Mesothelial cell of epicardium (in vitro differentiated cells): ENCODE data around the gene SMOC1. TPM values are rescaled to one million over a fixed set of nuclear protein-coding genes. Genes with fewer than 3 reads are reported as not detected.

Source experiments
- DNase-seq, 2 experiments: peaks; one replicate each; pipeline ENCODE4 v3.0.0; 2021; ENCODE audit warnings: low spot score in 2 of 2; ENCODE audit not compliant: unreplicated experiment in 2 of 2
- H3K27ac Mint-ChIP-seq: 2 replicates; pipeline ENCODE4 v1.8.0; 2021; ENCODE audit warnings: mixed read lengths
- H3K27me3 Mint-ChIP-seq: 2 replicates; pipeline ENCODE4 v1.8.0; 2021; ENCODE audit warnings: low read depth, mixed read lengths
- H3K36me3 Mint-ChIP-seq: 2 replicates; pipeline ENCODE4 v1.8.0; 2021; ENCODE audit warnings: mixed read lengths
- H3K4me1 Mint-ChIP-seq: 2 replicates; pipeline ENCODE4 v1.8.0; 2021; ENCODE audit warnings: mixed read lengths
- H3K4me3 Mint-ChIP-seq: 2 replicates; pipeline ENCODE4 v1.8.0; 2021; ENCODE audit warnings: mild to moderate bottlenecking, moderate library complexity, mixed read lengths
- H3K9me3 Mint-ChIP-seq: 2 replicates; pipeline ENCODE4 v1.8.0; 2021; ENCODE audit warnings: mixed read lengths
- CTCF ChIP-seq: fragments of 200-600 bp; sonication (generic); IDR thresholded peaks from one replicate; pipeline ENCODE4 v1.5.0; 2021; ENCODE audit warnings: antibody characterized with exemption; ENCODE audit not compliant: unreplicated experiment
- total RNA-seq: library from RNA; stranded (reverse); gene quantifications from 3 replicates; pipeline ENCODE4 v1.2.1, GENCODE V29; 2021

The SMOC1 gene
- total RNA-seq, 1 donor from 2014 or later = 1.5 TPM

- TF ChIP-seq CTCF = no peak
- Mint-ChIP-seq H3K4me1 (peaks cover 5% of the 10 kb centered on the region), H3K27me3 (peaks cover 10% of the 10 kb centered on the region)
Measured at GRCh38 chr14:70029296-70030132, 150.3 kb downstream of the SMOC1 start.

GRCh38 chr14:70032016-70032415, 152.8 kb downstream of the SMOC1 start:
- Mint-ChIP-seq H3K27ac (no peak overlapping the region), H3K27me3 (peaks cover 3% of the 10 kb centered on the region), H3K9me3 (no peaks in the 10 kb centered on the region), H3K4me1 (peaks cover 5% of the 10 kb centered on the region), H3K36me3 (no peaks in the 10 kb centered on the region), H3K4me3 (no peak overlapping the region)
- no peak for DNase-seq
- TF ChIP-seq CTCF = no peak

More at GRCh38 chr14:70029296-70030132, 150.3 kb downstream of the SMOC1 start:
- Mint-ChIP-seq H3K9me3 (no peaks in the 10 kb centered on the region), H3K36me3 (no peaks in the 10 kb centered on the region), H3K4me3 (no peak overlapping the region), H3K27ac (no peak overlapping the region)
- no peak for DNase-seq

- DNase-seq = no peak
- Mint-ChIP-seq H3K36me3 (no peaks in the 10 kb centered on the region), H3K9me3 (no peaks in the 10 kb centered on the region), H3K27me3 (peaks cover 3% of the 10 kb centered on the region), H3K4me1 (peaks cover 5% of the 10 kb centered on the region), H3K27ac (no peak overlapping the region), H3K4me3 (no peak overlapping the region)
- TF ChIP-seq CTCF = no peak
Measured at GRCh38 chr14:70032447-70032846, 153.2 kb downstream of the SMOC1 start.

GRCh38 chr14:70033116-70033515, 153.9 kb downstream of the SMOC1 start:
- Mint-ChIP-seq H3K27ac (no peak overlapping the region), H3K4me3 (no peak overlapping the region), H3K4me1 (peaks cover 5% of the 10 kb centered on the region), H3K36me3 (no peaks in the 10 kb centered on the region), H3K9me3 (no peaks in the 10 kb centered on the region), H3K27me3 (peaks cover 9% of the 10 kb centered on the region)
- DNase-seq = no peak
- no peak for TF ChIP-seq CTCF

GRCh38 chr14:70033561-70033960, 154.3 kb downstream of the SMOC1 start:
- Mint-ChIP-seq H3K4me1 (peaks cover 5% of the 10 kb centered on the region), H3K4me3 (no peak overlapping the region), H3K27me3 (peaks cover 10% of the 10 kb centered on the region), H3K27ac (no peak overlapping the region), H3K36me3 (no peaks in the 10 kb centered on the region), H3K9me3 (no peaks in the 10 kb centered on the region)
- DNase-seq = no peak
- TF ChIP-seq CTCF = no peak
